HEK293 (cell line): ENCODE measurements around the gene TGFB1.
A peak's percentile ranks its signal among the peaks of the same experiment; 100 is the strongest.

Experiments used
- GLI2 ChIP-seq: fragments of 450-650 bp; formaldehyde crosslinking; IDR thresholded peaks from 2 replicates; pipeline ENCODE4; 2017; ENCODE audit warnings: missing biosample characterization, missing genetic modification characterization, low read depth, borderline replicate concordance
- GLIS1 ChIP-seq: fragments of 450-650 bp; formaldehyde crosslinking; IDR thresholded peaks from 2 replicates; pipeline ENCODE4 v1.5.1; 2016; ENCODE audit warnings: missing biosample characterization, missing genetic modification characterization
- IKZF3 ChIP-seq: fragments of 450-650 bp; IDR thresholded peaks from 2 replicates; pipeline ENCODE4 v1.5.0; 2018; ENCODE audit warnings: missing biosample characterization, mild to moderate bottlenecking, missing genetic modification characterization, moderate library complexity
- SALL2 ChIP-seq: fragments of 450-650 bp; formaldehyde crosslinking; IDR thresholded peaks from 2 replicates; pipeline ENCODE4 v1.5.0; 2017; ENCODE audit warnings: missing biosample characterization, mild to moderate bottlenecking, missing genetic modification characterization, borderline replicate concordance
- ZNF157 ChIP-seq: fragments of 450-650 bp; formaldehyde crosslinking; IDR thresholded peaks from 2 replicates; pipeline ENCODE4 v1.5.1; 2016; ENCODE audit warnings: missing biosample characterization, missing genetic modification characterization
- ZNF16 ChIP-seq: fragments of 450-650 bp; formaldehyde crosslinking; IDR thresholded peaks from 2 replicates; pipeline ENCODE4 v1.5.1; 2016; ENCODE audit warnings: low read depth, missing biosample characterization, missing genetic modification characterization
- ZNF184 ChIP-seq: fragments of 450-650 bp; IDR thresholded peaks from 2 replicates; pipeline ENCODE4 v1.5.1; 2018; ENCODE audit warnings: missing biosample characterization, mild to moderate bottlenecking, missing genetic modification characterization
- ZNF292 ChIP-seq: fragments of 450-650 bp; formaldehyde crosslinking; IDR thresholded peaks from 2 replicates; pipeline ENCODE4 v1.5.1; 2016; ENCODE audit warnings: low read depth, missing biosample characterization, missing genetic modification characterization, borderline replicate concordance
- ZNF311 ChIP-seq: fragments of 450-650 bp; formaldehyde crosslinking; IDR thresholded peaks from 2 replicates; pipeline ENCODE4 v1.5.1; 2017; ENCODE audit warnings: missing biosample characterization, missing genetic modification characterization, borderline replicate concordance
- ZNF391 ChIP-seq: fragments of 450-650 bp; formaldehyde crosslinking; IDR thresholded peaks from 2 replicates; pipeline ENCODE4 v1.5.1; 2016; ENCODE audit warnings: low read depth, missing biosample characterization, missing genetic modification characterization, borderline replicate concordance
- ZNF404 ChIP-seq: fragments of 450-650 bp; formaldehyde crosslinking; IDR thresholded peaks from 2 replicates; pipeline ENCODE4 v1.5.1; 2017; ENCODE audit warnings: missing biosample characterization, missing genetic modification characterization
- ZNF473 ChIP-seq: fragments of 450-650 bp; formaldehyde crosslinking; IDR thresholded peaks from 2 replicates; pipeline ENCODE4 v1.5.1; 2017; ENCODE audit warnings: missing biosample characterization, missing genetic modification characterization
- ZNF521 ChIP-seq: fragments of 450-650 bp; formaldehyde crosslinking; IDR thresholded peaks from 2 replicates; pipeline ENCODE4 v1.5.1; 2017; ENCODE audit warnings: missing biosample characterization, mild to moderate bottlenecking, missing genetic modification characterization
- ZNF658 ChIP-seq: fragments of 450-650 bp; formaldehyde crosslinking; IDR thresholded peaks from 2 replicates; pipeline ENCODE4; 2016; ENCODE audit warnings: missing biosample characterization, missing genetic modification characterization
- ZNF843 ChIP-seq: fragments of 450-650 bp; formaldehyde crosslinking; IDR thresholded peaks from 2 replicates; pipeline ENCODE4 v1.5.1; 2016; ENCODE audit warnings: missing biosample characterization, missing genetic modification characterization
- ZXDB ChIP-seq: fragments of 450-650 bp; formaldehyde crosslinking; IDR thresholded peaks from 2 replicates; pipeline ENCODE4 v1.5.1; 2016; ENCODE audit warnings: missing biosample characterization, missing genetic modification characterization
- TF ChIP-seq, protein P1 (sequence below): fragments of 450-650 bp; formaldehyde crosslinking; IDR thresholded peaks from 2 replicates; pipeline ENCODE4 v1.5.1; 2017; ENCODE audit warnings: missing biosample characterization, missing genetic modification characterization
- TF ChIP-seq, protein P2 (sequence below): fragments of 450-650 bp; formaldehyde crosslinking; IDR thresholded peaks from 2 replicates; pipeline ENCODE4 v1.5.1; 2016; ENCODE audit warnings: missing biosample characterization, missing genetic modification characterization
- TF ChIP-seq, protein P3 (sequence below): fragments of 450-650 bp; formaldehyde crosslinking; IDR thresholded peaks from 2 replicates; pipeline ENCODE4 v1.5.1; 2016; ENCODE audit warnings: missing biosample characterization, missing genetic modification characterization
- TF ChIP-seq, protein P4 (sequence below): fragments of 450-650 bp; formaldehyde crosslinking; IDR thresholded peaks from 2 replicates; pipeline ENCODE4 v1.5.1; 2016; ENCODE audit warnings: missing biosample characterization, missing genetic modification characterization, borderline replicate concordance
- TF ChIP-seq, protein P5 (sequence below): fragments of 450-650 bp; formaldehyde crosslinking; IDR thresholded peaks from 2 replicates; pipeline ENCODE4 v1.5.1; 2016; ENCODE audit warnings: missing biosample characterization, missing genetic modification characterization
- TF ChIP-seq, protein P6 (sequence below): fragments of 450-650 bp; formaldehyde crosslinking; IDR thresholded peaks from 2 replicates; pipeline ENCODE4 v1.5.1; 2016; ENCODE audit warnings: missing biosample characterization, missing genetic modification characterization, low read depth
- TF ChIP-seq, protein P7 (sequence below): fragments of 450-650 bp; formaldehyde crosslinking; IDR thresholded peaks from 2 replicates; pipeline ENCODE4 v1.5.1; 2017; ENCODE audit warnings: missing biosample characterization, missing genetic modification characterization

TGFB1 gene

DNA sequence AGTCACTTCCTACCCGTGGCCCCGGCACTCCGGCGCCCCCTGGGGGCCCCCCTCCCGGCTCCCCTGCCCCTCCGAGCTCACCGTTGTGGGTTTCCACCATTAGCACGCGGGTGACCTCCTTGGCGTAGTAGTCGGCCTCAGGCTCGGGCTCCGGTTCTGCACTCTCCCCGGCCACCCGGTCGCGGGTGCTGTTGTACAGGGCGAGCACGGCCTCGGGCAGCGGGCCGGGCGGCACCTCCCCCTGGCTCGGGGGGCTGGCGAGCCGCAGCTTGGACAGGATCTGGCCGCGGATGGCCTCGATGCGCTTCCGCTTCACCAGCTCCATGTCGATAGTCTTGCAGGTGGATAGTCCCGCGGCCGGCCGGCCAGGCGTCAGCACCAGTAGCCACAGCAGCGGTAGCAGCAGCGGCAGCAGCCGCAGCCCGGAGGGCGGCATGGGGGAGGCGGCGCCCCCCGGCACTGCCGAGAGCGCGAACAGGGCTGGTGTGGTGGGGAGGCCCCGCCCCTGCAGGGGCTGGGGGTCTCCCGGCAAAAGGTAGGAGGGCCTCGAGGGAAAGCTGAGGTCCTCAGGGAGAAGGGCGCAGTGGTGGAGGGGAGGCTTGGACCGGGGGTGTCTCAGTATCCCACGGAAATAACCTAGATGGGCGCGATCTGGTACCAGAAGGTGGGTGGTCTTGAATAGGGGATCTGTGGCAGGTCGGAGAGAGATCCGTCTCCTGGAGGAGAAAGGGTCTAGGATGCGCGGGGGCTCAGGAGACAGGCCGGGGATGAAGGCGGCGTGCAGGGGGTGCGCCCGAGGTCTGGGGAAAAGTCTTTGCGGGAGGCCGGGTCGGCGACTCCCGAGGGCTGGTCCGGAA is 885 bp downstream of the TGFB1 start (continued):
- TF ChIP-seq, protein P1, sequence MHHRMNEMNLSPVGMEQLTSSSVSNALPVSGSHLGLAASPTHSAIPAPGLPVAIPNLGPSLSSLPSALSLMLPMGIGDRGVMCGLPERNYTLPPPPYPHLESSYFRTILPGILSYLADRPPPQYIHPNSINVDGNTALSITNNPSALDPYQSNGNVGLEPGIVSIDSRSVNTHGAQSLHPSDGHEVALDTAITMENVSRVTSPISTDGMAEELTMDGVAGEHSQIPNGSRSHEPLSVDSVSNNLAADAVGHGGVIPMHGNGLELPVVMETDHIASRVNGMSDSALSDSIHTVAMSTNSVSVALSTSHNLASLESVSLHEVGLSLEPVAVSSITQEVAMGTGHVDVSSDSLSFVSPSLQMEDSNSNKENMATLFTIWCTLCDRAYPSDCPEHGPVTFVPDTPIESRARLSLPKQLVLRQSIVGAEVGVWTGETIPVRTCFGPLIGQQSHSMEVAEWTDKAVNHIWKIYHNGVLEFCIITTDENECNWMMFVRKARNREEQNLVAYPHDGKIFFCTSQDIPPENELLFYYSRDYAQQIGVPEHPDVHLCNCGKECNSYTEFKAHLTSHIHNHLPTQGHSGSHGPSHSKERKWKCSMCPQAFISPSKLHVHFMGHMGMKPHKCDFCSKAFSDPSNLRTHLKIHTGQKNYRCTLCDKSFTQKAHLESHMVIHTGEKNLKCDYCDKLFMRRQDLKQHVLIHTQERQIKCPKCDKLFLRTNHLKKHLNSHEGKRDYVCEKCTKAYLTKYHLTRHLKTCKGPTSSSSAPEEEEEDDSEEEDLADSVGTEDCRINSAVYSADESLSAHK (tag by site-specific recombination), result 0 out of 2 replicates have a peak, but pooled peaks have one; percentile 7
- TF ChIP-seq, protein P2, sequence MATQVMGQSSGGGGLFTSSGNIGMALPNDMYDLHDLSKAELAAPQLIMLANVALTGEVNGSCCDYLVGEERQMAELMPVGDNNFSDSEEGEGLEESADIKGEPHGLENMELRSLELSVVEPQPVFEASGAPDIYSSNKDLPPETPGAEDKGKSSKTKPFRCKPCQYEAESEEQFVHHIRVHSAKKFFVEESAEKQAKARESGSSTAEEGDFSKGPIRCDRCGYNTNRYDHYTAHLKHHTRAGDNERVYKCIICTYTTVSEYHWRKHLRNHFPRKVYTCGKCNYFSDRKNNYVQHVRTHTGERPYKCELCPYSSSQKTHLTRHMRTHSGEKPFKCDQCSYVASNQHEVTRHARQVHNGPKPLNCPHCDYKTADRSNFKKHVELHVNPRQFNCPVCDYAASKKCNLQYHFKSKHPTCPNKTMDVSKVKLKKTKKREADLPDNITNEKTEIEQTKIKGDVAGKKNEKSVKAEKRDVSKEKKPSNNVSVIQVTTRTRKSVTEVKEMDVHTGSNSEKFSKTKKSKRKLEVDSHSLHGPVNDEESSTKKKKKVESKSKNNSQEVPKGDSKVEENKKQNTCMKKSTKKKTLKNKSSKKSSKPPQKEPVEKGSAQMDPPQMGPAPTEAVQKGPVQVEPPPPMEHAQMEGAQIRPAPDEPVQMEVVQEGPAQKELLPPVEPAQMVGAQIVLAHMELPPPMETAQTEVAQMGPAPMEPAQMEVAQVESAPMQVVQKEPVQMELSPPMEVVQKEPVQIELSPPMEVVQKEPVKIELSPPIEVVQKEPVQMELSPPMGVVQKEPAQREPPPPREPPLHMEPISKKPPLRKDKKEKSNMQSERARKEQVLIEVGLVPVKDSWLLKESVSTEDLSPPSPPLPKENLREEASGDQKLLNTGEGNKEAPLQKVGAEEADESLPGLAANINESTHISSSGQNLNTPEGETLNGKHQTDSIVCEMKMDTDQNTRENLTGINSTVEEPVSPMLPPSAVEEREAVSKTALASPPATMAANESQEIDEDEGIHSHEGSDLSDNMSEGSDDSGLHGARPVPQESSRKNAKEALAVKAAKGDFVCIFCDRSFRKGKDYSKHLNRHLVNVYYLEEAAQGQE (tag by site-specific recombination), result no peak
- TF ChIP-seq ZNF184 (tag by site-specific recombination) (no peak), ZNF843 (tag by site-specific recombination) (no peak; the same call in 1 of the 2 replicates), ZXDB (tag by site-specific recombination) (peak; percentile 63; the same call in 1 of the 2 replicates), ZNF16 (tag by site-specific recombination) (no peak), ZNF658 (tag by site-specific recombination) (no peak), ZNF473 (tag by site-specific recombination) (no peak), ZNF521 (tag by site-specific recombination) (no peak), ZNF404 (tag by site-specific recombination) (no peak), IKZF3 (tag by site-specific recombination) (no peak), GLIS1 (tag by site-specific recombination) (peak; percentile 95), ZNF391 (tag by site-specific recombination) (peak; percentile 53; the same call in 1 of the 2 replicates), SALL2 (tag by site-specific recombination) (no peak), ZNF311 (tag by site-specific recombination) (no peak), ZNF157 (tag by site-specific recombination) (no peak), GLI2 (tag by site-specific recombination) (no peak), ZNF292 (tag by site-specific recombination) (no peak)
- TF ChIP-seq, protein P3, sequence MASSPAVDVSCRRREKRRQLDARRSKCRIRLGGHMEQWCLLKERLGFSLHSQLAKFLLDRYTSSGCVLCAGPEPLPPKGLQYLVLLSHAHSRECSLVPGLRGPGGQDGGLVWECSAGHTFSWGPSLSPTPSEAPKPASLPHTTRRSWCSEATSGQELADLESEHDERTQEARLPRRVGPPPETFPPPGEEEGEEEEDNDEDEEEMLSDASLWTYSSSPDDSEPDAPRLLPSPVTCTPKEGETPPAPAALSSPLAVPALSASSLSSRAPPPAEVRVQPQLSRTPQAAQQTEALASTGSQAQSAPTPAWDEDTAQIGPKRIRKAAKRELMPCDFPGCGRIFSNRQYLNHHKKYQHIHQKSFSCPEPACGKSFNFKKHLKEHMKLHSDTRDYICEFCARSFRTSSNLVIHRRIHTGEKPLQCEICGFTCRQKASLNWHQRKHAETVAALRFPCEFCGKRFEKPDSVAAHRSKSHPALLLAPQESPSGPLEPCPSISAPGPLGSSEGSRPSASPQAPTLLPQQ (tag by site-specific recombination), result 0 out of 2 replicates have a peak, but pooled peaks have one; percentile 60
- TF ChIP-seq, protein P4, sequence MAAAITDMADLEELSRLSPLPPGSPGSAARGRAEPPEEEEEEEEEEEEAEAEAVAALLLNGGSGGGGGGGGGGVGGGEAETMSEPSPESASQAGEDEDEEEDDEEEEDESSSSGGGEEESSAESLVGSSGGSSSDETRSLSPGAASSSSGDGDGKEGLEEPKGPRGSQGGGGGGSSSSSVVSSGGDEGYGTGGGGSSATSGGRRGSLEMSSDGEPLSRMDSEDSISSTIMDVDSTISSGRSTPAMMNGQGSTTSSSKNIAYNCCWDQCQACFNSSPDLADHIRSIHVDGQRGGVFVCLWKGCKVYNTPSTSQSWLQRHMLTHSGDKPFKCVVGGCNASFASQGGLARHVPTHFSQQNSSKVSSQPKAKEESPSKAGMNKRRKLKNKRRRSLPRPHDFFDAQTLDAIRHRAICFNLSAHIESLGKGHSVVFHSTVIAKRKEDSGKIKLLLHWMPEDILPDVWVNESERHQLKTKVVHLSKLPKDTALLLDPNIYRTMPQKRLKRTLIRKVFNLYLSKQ, result no peak
- TF ChIP-seq, protein P5, sequence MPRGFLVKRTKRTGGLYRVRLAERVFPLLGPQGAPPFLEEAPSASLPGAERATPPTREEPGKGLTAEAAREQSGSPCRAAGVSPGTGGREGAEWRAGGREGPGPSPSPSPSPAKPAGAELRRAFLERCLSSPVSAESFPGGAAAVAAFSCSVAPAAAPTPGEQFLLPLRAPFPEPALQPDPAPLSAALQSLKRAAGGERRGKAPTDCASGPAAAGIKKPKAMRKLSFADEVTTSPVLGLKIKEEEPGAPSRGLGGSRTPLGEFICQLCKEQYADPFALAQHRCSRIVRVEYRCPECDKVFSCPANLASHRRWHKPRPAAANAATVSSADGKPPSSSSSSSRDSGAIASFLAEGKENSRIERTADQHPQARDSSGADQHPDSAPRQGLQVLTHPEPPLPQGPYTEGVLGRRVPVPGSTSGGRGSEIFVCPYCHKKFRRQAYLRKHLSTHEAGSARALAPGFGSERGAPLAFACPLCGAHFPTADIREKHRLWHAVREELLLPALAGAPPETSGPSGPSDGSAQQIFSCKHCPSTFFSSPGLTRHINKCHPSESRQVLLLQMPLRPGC, result no peak
- TF ChIP-seq, protein P6, sequence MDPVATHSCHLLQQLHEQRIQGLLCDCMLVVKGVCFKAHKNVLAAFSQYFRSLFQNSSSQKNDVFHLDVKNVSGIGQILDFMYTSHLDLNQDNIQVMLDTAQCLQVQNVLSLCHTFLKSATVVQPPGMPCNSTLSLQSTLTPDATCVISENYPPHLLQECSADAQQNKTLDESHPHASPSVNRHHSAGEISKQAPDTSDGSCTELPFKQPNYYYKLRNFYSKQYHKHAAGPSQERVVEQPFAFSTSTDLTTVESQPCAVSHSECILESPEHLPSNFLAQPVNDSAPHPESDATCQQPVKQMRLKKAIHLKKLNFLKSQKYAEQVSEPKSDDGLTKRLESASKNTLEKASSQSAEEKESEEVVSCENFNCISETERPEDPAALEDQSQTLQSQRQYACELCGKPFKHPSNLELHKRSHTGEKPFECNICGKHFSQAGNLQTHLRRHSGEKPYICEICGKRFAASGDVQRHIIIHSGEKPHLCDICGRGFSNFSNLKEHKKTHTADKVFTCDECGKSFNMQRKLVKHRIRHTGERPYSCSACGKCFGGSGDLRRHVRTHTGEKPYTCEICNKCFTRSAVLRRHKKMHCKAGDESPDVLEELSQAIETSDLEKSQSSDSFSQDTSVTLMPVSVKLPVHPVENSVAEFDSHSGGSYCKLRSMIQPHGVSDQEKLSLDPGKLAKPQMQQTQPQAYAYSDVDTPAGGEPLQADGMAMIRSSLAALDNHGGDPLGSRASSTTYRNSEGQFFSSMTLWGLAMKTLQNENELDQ (tag by site-specific recombination), result no peak
- TF ChIP-seq, protein P7, sequence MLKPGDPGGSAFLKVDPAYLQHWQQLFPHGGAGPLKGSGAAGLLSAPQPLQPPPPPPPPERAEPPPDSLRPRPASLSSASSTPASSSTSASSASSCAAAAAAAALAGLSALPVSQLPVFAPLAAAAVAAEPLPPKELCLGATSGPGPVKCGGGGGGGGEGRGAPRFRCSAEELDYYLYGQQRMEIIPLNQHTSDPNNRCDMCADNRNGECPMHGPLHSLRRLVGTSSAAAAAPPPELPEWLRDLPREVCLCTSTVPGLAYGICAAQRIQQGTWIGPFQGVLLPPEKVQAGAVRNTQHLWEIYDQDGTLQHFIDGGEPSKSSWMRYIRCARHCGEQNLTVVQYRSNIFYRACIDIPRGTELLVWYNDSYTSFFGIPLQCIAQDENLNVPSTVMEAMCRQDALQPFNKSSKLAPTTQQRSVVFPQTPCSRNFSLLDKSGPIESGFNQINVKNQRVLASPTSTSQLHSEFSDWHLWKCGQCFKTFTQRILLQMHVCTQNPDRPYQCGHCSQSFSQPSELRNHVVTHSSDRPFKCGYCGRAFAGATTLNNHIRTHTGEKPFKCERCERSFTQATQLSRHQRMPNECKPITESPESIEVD (tag by site-specific recombination), result no peak
